GM19452 (cell line): ENCODE measurements around the gene SPG7.

Experiments used
- ATAC-seq: cut with Tn5 transposase; IDR thresholded peaks from one replicate; pipeline ENCODE4 v1.9.1; 2021; ENCODE audit not compliant: unreplicated experiment

The SPG7 gene

GRCh38 chr16:89510526-89510925 lies 2.3 kb downstream of the SPG7 start:
- ATAC-seq: no peak

GRCh38 chr16:89511374-89511773 lies 3.2 kb downstream of the SPG7 start:
- ATAC-seq: no peak

- ATAC-seq: no peak
These were observed 4.2 kb downstream of the SPG7 start for GRCh38 chr16:89512453-89512852.

- no peak for ATAC-seq
These were observed 8.9 kb downstream of the SPG7 start for GRCh38 chr16:89517128-89517527.

DNA sequence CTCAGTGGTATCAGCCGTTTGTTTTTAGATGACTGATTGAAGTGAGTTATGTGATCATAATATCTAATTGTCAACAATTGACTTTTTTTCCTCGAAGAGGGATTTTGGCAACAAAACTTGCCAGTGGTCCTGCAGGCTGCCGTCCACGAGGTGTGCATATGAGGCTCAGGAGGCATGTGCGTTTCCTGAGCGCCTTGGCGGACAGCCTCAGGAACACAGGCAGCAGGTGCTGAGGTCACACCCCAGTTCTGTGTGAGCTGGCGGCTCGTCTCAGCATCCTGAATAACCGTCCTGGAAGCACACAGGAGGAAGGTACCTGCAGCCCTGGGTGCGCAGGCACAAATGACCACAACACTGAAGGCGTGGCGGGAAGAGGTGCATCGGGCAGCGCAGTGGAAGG lies 11.7 kb downstream of the SPG7 start:
- ATAC-seq: no peak

DNA sequence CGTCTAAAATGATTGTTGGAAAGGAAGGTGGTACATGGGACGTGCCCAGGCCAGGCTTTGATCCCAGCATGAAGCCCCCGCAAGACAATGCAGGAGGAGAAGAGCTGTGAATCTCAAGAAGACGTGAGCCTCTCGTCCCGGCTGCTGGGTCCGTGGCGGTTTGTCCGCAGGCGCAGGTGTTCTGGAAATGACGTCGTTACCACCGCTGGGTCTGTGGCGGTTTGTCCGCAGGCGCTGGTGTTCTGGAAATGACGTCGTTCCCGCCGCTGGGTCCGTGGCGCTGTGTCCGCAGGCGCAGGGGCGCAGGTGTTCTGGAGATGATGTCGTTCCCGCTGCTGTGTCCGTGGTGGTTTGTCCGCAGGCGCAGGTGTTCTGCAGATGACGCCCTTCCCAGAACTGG lies 14.1 kb downstream of the SPG7 start:
- no peak for ATAC-seq

- no peak for ATAC-seq
These were observed 15.6 kb downstream of the SPG7 start for GRCh38 chr16:89523680-89524344.

- no peak for ATAC-seq
These were observed 17.1 kb downstream of the SPG7 start for GRCh38 chr16:89525146-89525913.

- ATAC-seq: no peak
These were observed 20.9 kb downstream of the SPG7 start for GRCh38 chr16:89529097-89529496.

DNA sequence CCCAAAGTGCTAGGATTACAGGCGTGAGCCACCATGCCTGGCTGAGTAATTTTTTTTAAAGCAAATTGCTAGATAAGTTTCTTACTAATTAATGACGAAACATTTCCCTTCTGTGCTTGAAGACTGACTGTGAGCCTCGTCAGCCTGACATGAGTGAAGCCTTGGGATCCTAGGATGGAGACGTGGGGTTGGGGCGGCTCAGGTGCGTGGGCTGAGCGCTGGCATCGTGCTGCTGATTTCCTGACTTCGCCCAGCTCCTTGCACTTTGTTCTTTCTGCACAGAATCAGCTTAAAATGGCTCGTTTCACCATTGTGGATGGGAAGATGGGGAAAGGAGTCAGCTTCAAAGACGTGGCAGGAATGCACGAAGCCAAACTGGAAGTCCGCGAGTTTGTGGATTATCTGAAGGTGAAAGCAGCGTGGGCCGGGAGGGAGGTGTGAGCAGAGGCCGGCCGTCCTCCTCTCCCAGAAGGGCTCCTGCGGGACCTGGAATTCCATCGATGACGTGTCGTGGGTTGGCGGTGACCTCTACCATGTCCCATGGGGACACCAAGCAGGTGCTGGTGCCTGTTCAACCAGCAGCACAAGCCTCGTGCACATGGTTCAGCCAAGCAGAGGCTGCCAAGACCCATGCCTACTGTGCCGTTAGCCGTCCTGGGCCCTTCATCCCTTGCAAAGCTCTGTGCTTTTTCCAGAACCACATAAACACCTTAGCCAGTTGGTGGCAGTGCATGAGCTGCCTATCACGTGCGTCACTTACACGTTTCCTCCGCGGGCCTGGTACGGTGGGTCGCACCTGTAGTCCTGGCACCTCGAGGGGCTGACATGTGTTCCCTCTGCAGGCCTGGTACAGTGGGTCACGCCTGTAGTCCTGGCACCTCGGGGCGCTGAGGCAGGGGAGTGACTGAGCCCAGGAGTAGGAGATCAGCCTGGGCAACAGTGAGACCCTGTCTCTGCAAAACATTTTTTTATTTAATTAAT lies 22.5 kb downstream of the SPG7 start:
- ATAC-seq: no peak

DNA sequence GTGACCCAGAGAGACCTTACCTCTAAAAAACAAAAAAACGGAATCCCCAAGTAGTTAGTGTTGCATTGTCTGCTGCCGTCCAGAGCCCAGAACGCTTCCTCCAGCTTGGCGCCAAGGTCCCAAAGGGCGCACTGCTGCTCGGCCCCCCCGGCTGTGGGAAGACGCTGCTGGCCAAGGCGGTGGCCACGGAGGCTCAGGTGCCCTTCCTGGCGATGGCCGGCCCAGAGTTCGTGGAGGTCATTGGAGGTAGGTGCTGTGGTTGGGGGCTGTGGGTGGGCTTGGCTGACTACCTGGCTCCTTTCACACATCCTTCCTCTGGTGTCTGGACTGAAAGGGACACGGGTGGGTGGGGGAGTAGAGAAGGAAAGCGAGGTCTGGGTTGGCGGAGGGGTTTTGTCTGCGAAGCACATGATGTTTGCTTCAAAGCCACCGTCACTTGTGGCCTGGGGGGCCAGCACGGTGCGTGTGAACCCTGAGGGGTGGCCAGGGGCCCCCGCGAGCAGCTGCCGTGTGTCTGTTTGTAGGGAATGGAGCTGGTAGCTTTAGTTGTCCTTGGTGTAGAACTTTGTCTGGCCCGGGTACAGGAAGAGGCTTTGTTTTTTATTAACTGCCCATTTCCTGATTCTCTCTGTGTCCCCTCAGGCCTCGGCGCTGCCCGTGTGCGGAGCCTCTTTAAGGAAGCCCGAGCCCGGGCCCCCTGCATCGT lies 23.8 kb downstream of the SPG7 start:
- no peak for ATAC-seq

GRCh38 chr16:89534252-89534756 lies 26.1 kb downstream of the SPG7 start:
- ATAC-seq: no peak

- ATAC-seq: no peak
These were observed 28.2 kb downstream of the SPG7 start for GRCh38 chr16:89536371-89536770.

GRCh38 chr16:89536886-89537548 lies 28.8 kb downstream of the SPG7 start:
- ATAC-seq: no peak

DNA sequence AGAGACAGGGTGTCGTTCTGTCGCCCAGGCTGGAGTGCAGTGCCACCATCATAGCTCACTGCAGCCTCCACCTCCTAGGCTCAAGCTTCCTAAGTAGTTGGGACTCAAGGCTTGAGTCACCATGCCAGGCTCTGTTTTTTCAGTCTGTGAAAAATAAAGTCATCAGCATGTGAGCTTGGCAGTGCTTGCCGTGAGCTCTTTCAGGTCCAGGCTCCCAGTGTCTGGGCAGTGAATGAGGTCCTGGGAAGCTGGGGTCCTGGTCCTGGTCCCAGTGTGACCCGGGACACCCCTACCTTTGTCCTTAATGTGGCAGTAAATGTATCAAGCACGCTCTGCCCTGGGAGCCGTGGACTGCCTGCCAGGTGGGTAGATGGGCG lies 29.3 kb downstream of the SPG7 start:
- no peak for ATAC-seq

DNA sequence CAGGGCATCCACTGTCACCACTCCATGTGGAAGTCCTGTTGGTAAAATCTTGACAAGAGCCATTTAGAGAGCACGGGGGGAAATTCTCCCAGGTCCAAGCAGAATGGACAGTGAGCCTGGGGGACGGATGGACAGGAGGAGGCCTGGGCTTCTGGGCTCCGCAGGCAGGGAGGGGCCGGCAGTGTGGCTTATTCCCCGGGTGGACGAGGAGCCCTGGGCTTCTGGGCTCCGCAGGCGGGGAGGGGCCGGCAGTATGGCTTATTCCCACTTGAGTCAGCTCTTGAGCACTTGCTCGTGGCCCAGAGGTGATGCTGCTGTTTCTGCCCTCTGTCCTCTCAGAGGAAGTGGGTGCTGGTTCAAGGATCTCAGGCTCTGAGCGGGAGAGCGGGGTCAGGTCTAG lies 30.1 kb downstream of the SPG7 start:
- ATAC-seq: no peak

DNA sequence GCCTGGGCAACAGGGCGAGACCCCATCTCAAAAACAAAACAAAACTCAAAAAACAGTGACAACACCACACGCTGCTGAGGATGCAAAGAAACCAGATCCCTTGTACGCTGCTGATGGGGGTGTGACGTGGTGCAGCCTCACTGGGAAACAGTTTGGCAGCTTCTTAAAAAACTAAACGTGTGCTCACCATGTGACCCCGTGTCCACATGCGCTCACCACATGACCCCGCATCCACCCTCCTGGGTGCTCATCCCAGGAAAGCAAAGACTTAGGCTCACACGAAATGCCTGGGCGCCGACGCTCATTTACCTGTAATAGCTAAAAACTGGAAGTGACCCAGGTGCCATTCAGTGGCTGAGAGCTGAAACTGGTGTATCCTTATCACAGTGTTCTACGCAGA lies 32.4 kb downstream of the SPG7 start:
- ATAC-seq: no peak

- ATAC-seq: no peak
These were observed 33.6 kb downstream of the SPG7 start for GRCh38 chr16:89541792-89542191.

- ATAC-seq: no peak
These were observed 35.9 kb downstream of the SPG7 start for GRCh38 chr16:89544113-89544512.

- no peak for ATAC-seq
These were observed 36.5 kb downstream of the SPG7 start for GRCh38 chr16:89544713-89545043.
